ENCODE results near the gene ZSWIM5.
"Not testable (repeated sequence)": the region's sequence is repeated elsewhere in the genome, so short reads cannot be mapped to it uniquely, and the experiment has no call there.

ZSWIM5 gene

DNA sequence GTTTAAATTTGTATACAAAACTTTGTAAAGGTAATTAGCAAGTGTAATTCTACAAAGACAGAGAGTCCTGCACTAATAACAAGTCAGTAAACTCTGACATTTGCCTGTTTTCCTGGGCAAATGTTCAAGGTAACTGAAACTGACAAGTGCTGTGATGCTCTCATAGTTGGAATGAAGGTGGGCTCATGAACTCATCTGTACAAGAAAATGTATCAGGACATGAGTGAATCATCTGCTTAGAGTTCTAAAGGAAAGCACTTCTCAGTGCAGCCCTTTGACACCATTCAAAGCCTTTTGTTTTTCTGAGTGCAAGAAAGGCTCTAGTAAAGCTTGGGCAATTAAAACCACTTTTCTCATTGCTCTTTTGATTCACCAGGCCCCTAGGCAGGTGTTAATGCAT is 102.9 kb downstream of the ZSWIM5 start:
- in situ Hi-C loops (cut with HindIII; ENCODE audit: low sequenced_read_pairs), result no loop called here
- TF ChIP-seq CTCF (IDR thresholded peaks at IDR 0.05; ENCODE audit: low read depth, low read length), result no peak
- DNase-seq (ENCODE audit: low read depth, low spot score), result no peak
- no peak overlapping the region for H3K4me3 ChIP-seq (ENCODE audit: low read depth, low read length)

DNA sequence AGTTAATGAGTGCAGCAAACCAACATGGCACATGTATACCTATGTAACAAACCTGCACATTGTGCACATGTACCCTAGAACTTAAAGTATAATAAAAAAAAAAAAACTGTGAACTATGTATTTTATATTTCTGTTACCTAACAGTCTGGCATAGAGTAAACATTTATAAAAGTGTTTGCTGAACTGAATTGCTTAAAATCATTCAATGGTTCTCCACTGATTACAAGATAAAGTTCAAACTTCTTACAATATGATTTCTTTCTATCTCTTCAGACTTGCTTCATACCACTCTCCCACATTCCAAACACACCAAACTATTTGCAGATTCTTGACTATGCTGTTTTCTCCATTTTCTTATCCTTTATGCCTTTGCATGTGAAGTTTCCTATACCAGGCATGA is 104.5 kb downstream of the ZSWIM5 start:
- in situ Hi-C loops (cut with HindIII; ENCODE audit: low sequenced_read_pairs), result no loop called here
- TF ChIP-seq CTCF (IDR thresholded peaks at IDR 0.05; ENCODE audit: low read depth, low read length), result no peak
- no peak for DNase-seq (ENCODE audit: low read depth, low spot score)
- no peak overlapping the region for H3K4me3 ChIP-seq (ENCODE audit: low read depth, low read length)

- DNase-seq (ENCODE audit: low read depth, low spot score); H3K4me3 ChIP-seq (ENCODE audit: low read depth, low read length); in situ Hi-C loops (cut with HindIII; ENCODE audit: low sequenced_read_pairs): not testable (repeated sequence)
Measured at GRCh38 chr1:45101528-45101927, 104.9 kb downstream of the ZSWIM5 start.

GRCh38 chr1:45097944-45098343 is 108.5 kb downstream of the ZSWIM5 start:
- in situ Hi-C loops (cut with HindIII; ENCODE audit: low sequenced_read_pairs), result no loop called here
- TF ChIP-seq CTCF (IDR thresholded peaks at IDR 0.05; ENCODE audit: low read depth, low read length), result no peak
- no peak for DNase-seq (ENCODE audit: low read depth, low spot score)
- no peak overlapping the region for H3K4me3 ChIP-seq (ENCODE audit: low read depth, low read length)

- H3K4me3 ChIP-seq (ENCODE audit: low read depth, low read length), result no peak overlapping the region
- no peak for TF ChIP-seq CTCF (IDR thresholded peaks at IDR 0.05; ENCODE audit: low read depth, low read length)
- no peak for DNase-seq (ENCODE audit: low read depth, low spot score)
- in situ Hi-C loops (cut with HindIII; ENCODE audit: low sequenced_read_pairs), result no loop called here
Measured at GRCh38 chr1:45097079-45097478, 109.3 kb downstream of the ZSWIM5 start.

GRCh38 chr1:45095450-45095849 is 111.0 kb downstream of the ZSWIM5 start:
- in situ Hi-C loops (cut with HindIII; ENCODE audit: low sequenced_read_pairs), result no loop called here
- no peak overlapping the region for H3K4me3 ChIP-seq (ENCODE audit: low read depth, low read length)
- DNase-seq (ENCODE audit: low read depth, low spot score), result no peak
- TF ChIP-seq CTCF (IDR thresholded peaks at IDR 0.05; ENCODE audit: low read depth, low read length), result no peak

- H3K4me3 ChIP-seq (ENCODE audit: low read depth, low read length); in situ Hi-C loops (cut with HindIII; ENCODE audit: low sequenced_read_pairs); DNase-seq (ENCODE audit: low read depth, low spot score): not testable (repeated sequence)
Measured at GRCh38 chr1:45094371-45094770, 112.0 kb downstream of the ZSWIM5 start.

DNA sequence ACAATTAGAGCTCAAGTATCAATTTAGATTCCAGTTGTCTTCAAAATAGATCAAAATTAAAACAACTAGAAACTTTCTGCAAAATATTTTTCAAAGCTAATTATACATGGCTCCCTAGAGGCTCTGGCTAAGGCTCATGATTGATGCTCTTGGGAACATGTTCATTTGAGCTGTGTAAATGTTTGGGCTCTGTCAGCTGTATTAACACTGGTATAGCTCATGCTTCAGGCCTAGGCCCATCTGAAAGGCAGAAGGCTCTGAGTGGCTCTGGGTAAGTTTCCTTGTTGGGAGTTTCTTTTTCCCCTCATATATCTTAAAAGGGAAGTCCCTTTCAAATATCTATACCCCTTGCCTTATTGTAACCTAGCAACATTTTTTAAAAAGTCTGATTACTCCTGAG is 113.1 kb downstream of the ZSWIM5 start:
- no peak overlapping the region for H3K4me3 ChIP-seq (ENCODE audit: low read depth, low read length)
- in situ Hi-C loops (cut with HindIII; ENCODE audit: low sequenced_read_pairs), result no loop called here
- DNase-seq (ENCODE audit: low read depth, low spot score), result no peak
- TF ChIP-seq CTCF (IDR thresholded peaks at IDR 0.05; ENCODE audit: low read depth, low read length), result no peak

Data from astrocyte of the spinal cord (primary cell).